ENCODE results near the gene EIF3K. TPM values are rescaled to one million over a fixed set of nuclear protein-coding genes. Genes with fewer than 3 reads are reported as not detected.

EIF3K gene
- total RNA-seq, 1 donor from 2014 or later = 314 TPM

DNA sequence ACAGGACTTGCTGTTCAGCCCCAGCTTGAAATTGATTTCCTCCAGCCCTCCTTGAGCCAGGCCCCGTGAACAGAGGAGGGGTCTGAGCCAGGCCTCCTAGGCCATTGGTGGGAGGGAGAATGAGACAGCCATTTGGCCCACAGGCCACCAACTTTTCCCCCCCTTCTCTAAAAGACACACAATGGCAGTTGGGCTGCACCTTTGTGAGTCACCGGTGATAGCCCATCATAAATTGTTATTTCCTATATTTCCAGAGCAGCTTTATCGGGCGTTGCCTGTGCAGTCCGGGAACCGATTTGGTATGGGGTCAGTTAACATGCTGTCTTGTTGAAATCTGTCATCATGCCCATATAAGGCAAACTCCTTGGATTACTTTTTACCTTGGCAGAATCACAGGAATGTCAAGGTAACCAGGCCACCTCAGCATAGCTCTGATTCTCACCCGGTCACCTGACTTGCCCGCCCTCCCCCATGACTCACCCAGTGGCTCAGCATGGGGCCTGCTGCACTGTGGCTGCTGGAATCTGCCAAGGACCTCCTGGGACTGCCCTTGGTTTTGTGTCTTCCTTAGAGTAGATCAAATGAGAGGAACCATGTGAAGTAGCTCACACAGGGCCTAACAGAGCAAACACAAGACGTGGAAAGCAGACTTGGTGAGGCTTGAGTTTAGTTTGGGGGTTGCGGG is 64.5 kb downstream of the EIF3K start:
- H3K4me1 ChIP-seq (ENCODE audit: control insufficient read depth in 3 of 3, insufficient read depth in 3 of 3, low read length in 3 of 3) = peaks cover 84 to 87% (median 86%) of the 10 kb centered on the region in 3 donors

DNA sequence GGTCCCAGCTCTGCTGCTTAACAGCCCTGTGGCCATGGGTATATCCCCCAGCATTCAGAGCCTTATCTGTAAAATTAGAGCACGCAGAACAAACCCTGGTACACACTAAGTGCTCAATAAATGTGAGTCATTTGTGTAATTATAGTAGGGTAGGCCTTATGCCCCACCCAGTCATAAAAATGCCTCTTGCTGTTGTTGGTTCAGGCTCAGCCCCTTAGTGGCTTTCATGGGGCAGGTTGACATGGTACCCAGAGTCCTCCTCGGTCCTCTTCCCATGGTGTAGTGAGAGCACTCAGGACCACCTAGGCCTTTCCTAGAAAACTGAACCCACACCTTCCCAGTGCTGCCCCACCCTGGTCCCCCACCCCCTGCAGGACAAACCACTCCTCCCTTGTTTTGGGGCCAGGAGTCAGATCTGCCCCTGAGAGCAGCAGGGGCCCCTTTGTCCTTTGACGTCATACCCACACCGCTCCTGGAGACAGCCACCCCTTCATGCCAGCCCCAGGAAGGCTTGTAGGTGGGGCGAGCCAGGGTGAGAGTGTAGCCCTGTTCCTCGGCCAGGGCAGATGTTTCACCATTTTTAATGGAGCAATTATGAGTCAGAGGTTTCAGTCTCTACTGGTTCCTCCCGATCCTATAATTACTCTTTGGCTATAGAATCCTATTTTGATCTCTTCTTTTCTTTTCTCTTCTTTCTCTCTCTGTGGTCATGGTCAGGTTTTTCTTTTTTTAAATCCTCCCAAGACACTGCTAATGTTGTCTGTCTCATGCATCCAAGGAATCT is 65.3 kb downstream of the EIF3K start:
- Histone ChIP-seq H3K27ac (ENCODE audit: low read depth, low read length) (peak overlapping the region; percentile 90), H3K27me3 (ENCODE audit: control insufficient read depth in 3 of 3, insufficient read depth in 3 of 3, low read length in 3 of 3) (no peaks in the 10 kb centered on the region), H3K4me3 (ENCODE audit: low read length in 3 of 3) (peak overlapping the region; percentile 20 to 35 (median 33)), H3K9ac (ENCODE audit: low read depth in 1 of 3, low read length in 3 of 3) (peak overlapping the region; percentile 19 to 81 (median 76)), H3K9me3 (ENCODE audit: control insufficient read depth in 3 of 3, low read length in 3 of 3) (no peaks in the 10 kb centered on the region), H3K4me1 (ENCODE audit: control insufficient read depth in 3 of 3, insufficient read depth in 3 of 3, low read length in 3 of 3) (peaks cover 82 to 87% (median 83%) of the 10 kb centered on the region in 3 donors), H3K36me3 (ENCODE audit: control insufficient read depth in 3 of 3, insufficient read depth in 3 of 3, low read length in 3 of 3) (peaks cover 0 to 2% (median 0%) of the 10 kb centered on the region in 3 donors)

More for the DNA sequence above, 64.5 kb downstream of the EIF3K start:
- Histone ChIP-seq H3K9me3 (ENCODE audit: control insufficient read depth in 3 of 3, low read length in 3 of 3) (no peaks in the 10 kb centered on the region), H3K9ac (ENCODE audit: low read depth in 1 of 3, low read length in 3 of 3) (peak overlapping the region; percentile 51 to 81 (median 76)), H3K36me3 (ENCODE audit: control insufficient read depth in 3 of 3, insufficient read depth in 3 of 3, low read length in 3 of 3) (peaks cover 0 to 7% (median 0%) of the 10 kb centered on the region in 3 donors), H3K27ac (ENCODE audit: low read depth, low read length) (peak overlapping the region; percentile 90), H3K4me3 (ENCODE audit: low read length in 3 of 3) (peak overlapping the region; percentile 20 to 35 (median 33)), H3K27me3 (ENCODE audit: control insufficient read depth in 3 of 3, insufficient read depth in 3 of 3, low read length in 3 of 3) (no peaks in the 10 kb centered on the region)

DNA sequence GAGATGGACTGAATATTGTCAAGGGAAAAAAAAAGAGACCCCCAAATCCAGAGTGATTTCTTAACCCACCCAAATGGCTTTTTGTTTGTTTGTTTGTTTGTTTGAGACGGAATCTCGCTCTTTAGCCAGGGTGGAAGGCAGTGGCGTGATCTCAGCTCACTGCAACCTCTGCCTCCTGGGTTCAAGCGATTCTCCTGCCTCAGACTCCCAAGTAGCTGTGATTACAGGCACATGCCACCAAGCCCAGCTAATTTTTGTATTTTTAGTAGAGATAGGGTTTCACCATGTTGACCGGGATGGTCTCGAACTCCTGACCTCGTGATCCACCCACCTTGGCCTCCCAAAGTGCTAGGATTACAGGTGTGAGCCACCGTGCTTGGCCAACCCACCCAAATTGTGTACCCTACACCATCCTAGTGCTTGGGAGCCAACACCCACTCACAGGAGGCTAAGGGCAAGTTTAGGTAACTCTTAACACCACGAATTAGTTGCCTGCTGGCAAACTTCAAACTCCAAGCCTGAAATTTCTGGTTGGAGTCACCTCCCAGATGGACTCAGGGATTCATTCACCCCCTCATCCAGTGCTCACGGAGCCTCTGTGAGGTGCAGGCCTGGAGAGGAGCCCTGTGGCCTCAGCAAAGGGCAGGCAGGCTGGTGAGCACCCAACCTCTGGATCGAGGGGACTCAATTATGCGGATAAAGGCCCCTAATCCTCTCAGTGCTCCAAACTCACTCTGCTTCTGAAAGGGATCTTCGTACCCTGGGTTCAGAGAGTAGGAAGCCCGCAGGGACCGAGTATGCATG is 66.1 kb downstream of the EIF3K start:
- peak overlapping the region; percentile 36 to 81 (median 60) for H3K9ac ChIP-seq (ENCODE audit: low read depth in 1 of 3, low read length in 3 of 3)
- peak overlapping the region; percentile 90 for H3K27ac ChIP-seq (ENCODE audit: low read depth, low read length)
- H3K4me1 ChIP-seq (ENCODE audit: control insufficient read depth in 3 of 3, insufficient read depth in 3 of 3, low read length in 3 of 3) = peaks cover 76 to 83% (median 77%) of the 10 kb centered on the region in 3 donors
- peak overlapping the region; percentile 14 to 36 (median 28) for H3K4me3 ChIP-seq (ENCODE audit: low read length in 3 of 3)
- no peaks in the 10 kb centered on the region for H3K27me3 ChIP-seq (ENCODE audit: control insufficient read depth in 3 of 3, insufficient read depth in 3 of 3, low read length in 3 of 3)
- peaks cover 0 to under 1% (median 0%) of the 10 kb centered on the region in 3 donors for H3K36me3 ChIP-seq (ENCODE audit: control insufficient read depth in 3 of 3, insufficient read depth in 3 of 3, low read length in 3 of 3)
- H3K9me3 ChIP-seq (ENCODE audit: control insufficient read depth in 3 of 3, low read length in 3 of 3) = no peaks in the 10 kb centered on the region

DNA sequence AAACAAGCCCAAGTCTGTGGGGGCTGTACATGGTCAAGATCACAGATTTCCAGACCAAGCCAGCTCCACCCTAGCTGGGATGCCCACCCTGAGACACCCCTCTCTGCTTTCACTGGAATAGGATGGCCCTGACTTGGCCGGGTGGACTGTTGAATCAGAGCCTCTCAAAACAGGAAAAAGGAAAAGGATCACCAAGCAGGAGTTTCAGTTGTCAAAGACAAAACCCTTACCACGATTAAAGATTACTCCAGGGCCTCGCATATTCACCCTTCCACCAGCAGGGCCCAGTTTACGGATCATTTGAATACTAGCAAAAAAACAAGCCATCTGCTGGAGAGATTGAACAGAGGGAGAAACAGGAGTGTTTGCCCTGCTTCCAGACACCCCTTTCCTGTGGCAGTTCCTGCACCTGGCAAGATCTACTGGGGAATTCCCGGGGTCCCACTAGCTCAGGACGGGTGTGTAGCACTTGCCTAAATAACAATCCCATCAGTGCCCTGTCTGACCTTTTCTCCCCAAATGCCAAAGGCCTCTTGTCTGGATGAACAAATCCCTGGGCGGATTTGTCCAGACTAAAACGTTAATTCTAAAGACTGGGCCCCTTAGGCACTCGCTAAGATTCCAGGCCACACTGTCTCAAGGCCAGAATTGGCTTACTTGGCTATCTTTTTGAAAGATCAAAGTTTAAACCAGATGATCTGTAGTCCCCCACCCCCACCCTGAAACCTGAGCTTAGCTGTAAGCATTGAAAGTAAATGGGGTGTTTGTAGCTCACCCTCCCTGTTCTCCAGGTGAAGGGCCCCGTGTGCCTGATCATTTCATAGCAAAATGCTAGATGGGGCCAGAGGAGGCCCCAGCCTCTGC is 66.9 kb downstream of the EIF3K start:
- H3K27me3 ChIP-seq (ENCODE audit: control insufficient read depth in 3 of 3, insufficient read depth in 3 of 3, low read length in 3 of 3) = no peaks in the 10 kb centered on the region
- H3K9ac ChIP-seq (ENCODE audit: low read depth in 1 of 3, low read length in 3 of 3) = peak overlapping the region; percentile 36 to 81 (median 60)
- peaks cover 70 to 83% (median 72%) of the 10 kb centered on the region in 3 donors for H3K4me1 ChIP-seq (ENCODE audit: control insufficient read depth in 3 of 3, insufficient read depth in 3 of 3, low read length in 3 of 3)
- peak overlapping the region in 2 of 3 donors; percentile 28 to 36 for H3K4me3 ChIP-seq (ENCODE audit: low read length in 3 of 3)
- H3K36me3 ChIP-seq (ENCODE audit: control insufficient read depth in 3 of 3, insufficient read depth in 3 of 3, low read length in 3 of 3) = peaks cover 0 to 3% (median 0%) of the 10 kb centered on the region in 3 donors
- peak overlapping the region; percentile 90 for H3K27ac ChIP-seq (ENCODE audit: low read depth, low read length)
- no peaks in the 10 kb centered on the region for H3K9me3 ChIP-seq (ENCODE audit: control insufficient read depth in 3 of 3, low read length in 3 of 3)

DNA sequence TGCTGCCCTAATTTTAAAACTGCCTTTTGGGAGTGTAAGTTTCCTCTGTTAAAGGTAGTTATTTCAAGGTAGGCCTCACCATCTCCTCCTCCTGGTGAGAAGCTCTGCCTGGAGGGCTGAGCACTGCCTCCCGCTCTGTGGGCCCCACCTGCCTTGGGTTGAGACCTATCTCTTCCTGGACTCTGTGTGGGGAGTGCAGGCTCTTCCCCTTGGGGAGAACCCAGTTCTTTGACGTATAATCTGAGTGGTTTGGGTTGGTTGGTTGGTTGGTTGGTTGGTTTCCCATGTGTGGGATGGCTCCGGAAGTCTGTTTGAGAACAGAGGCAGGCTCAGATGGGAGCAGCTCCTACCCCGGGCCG is 67.5 kb downstream of the EIF3K start:
- Histone ChIP-seq H3K4me3 (ENCODE audit: low read length in 3 of 3) (no peak overlapping the region), H3K4me1 (ENCODE audit: control insufficient read depth in 3 of 3, insufficient read depth in 3 of 3, low read length in 3 of 3) (peaks cover 64 to 81% (median 68%) of the 10 kb centered on the region in 3 donors), H3K36me3 (ENCODE audit: control insufficient read depth in 3 of 3, insufficient read depth in 3 of 3, low read length in 3 of 3) (peaks cover 0 to 3% (median 0%) of the 10 kb centered on the region in 3 donors), H3K9ac (ENCODE audit: low read depth in 1 of 3, low read length in 3 of 3) (peak overlapping the region in 1 of 3 donors; percentile 81), H3K27me3 (ENCODE audit: control insufficient read depth in 3 of 3, insufficient read depth in 3 of 3, low read length in 3 of 3) (no peaks in the 10 kb centered on the region), H3K9me3 (ENCODE audit: control insufficient read depth in 3 of 3, low read length in 3 of 3) (no peaks in the 10 kb centered on the region), H3K27ac (ENCODE audit: low read depth, low read length) (peak overlapping the region; percentile 90)

Other genes starting within 250 kb of the EIF3K start
- gene PSMD8, start 244.6 kb upstream of the EIF3K start, total RNA-seq = 129 TPM
- gene GGN, start 231.2 kb upstream of the EIF3K start, total RNA-seq = not detected
- not detected for gene SPRED3, start 230.5 kb upstream of the EIF3K start, total RNA-seq
- gene FAM98C, start 216.1 kb upstream of the EIF3K start, total RNA-seq = 4.7 TPM
- gene RASGRP4, start 193.0 kb upstream of the EIF3K start, total RNA-seq = 1.0 TPM
- gene RYR1, start 185.5 kb upstream of the EIF3K start, total RNA-seq = 243 TPM
- under 0.01 TPM for gene MAP4K1, start 1.2 kb upstream of the EIF3K start, total RNA-seq
- 42.3 TPM for gene ACTN4, start 28.5 kb downstream of the EIF3K start, total RNA-seq
- 0.52 TPM for gene CAPN12, start 125.3 kb downstream of the EIF3K start, total RNA-seq
- gene LGALS7, start 154.3 kb downstream of the EIF3K start, total RNA-seq = 1.0 TPM
- not detected for gene LGALS7B, start 170.0 kb downstream of the EIF3K start, total RNA-seq
- gene LGALS4, start 193.8 kb downstream of the EIF3K start, total RNA-seq = not detected
- gene ECH1, start 212.6 kb downstream of the EIF3K start, total RNA-seq = 36.5 TPM
- 195 TPM for gene HNRNPL, start 230.8 kb downstream of the EIF3K start, total RNA-seq